Activated CD4-positive, CD25-positive, alpha-beta regulatory T cell treated with anti-CD3 and anti-CD28 coated beads, Interleukin-2, amount 50 U/mL, for 24 hours (primary cell): Measurements from ENCODE around the gene TAB2.

Experiments
- ATAC-seq, 2 donors: fragments of 150-1000 bp; cut with Tn5 transposase; one replicate each; pipeline ENCODE4 v1.10.0; 2021; ENCODE audit warnings: mild to moderate bottlenecking in 1 of 2, moderate library complexity in 1 of 2

Gene TAB2

DNA sequence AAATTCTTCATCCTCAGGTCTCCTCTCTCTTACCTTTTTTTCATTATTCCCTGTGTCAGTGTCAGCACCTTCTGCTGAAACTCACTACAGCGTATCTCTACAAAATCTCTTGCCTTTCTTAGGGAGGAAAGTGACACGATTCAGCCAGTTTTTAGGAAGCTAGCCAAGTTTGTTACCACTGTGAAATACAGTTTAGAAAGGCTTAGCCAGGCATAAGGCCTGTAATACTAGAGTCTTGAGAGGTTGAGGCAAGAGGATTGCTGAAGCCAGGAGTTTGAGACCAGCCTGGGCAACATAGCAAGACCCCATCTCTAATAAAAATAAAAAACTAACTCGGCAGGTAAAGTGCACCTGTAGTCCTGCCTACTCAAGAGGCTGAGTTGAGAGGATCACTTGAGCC is 16.7 kb downstream of the TAB2 start:
- ATAC-seq: no peak

DNA sequence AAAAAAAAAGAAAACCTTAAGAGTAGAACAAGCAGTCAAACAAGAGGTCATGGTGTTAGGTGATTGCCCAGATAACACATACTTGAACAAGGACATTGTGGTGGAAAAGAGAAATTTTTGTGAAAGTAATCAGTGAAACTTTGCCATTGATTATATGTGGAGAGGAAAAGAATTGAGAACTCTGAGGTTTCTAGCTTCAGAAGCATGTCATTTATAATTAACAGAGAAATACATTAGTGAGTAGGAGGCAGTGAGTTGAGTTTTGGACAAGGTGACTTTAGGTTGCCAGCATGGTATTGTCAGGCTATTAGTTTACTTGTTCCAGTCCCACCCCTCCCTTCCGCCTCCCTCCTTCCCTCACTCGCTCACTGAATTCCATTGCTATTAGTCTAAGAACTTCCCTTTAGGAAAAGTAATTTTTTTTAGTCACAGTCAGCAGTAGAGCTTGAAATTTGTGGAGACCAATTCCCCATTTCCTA is 17.2 kb downstream of the TAB2 start:
- ATAC-seq: no peak

DNA sequence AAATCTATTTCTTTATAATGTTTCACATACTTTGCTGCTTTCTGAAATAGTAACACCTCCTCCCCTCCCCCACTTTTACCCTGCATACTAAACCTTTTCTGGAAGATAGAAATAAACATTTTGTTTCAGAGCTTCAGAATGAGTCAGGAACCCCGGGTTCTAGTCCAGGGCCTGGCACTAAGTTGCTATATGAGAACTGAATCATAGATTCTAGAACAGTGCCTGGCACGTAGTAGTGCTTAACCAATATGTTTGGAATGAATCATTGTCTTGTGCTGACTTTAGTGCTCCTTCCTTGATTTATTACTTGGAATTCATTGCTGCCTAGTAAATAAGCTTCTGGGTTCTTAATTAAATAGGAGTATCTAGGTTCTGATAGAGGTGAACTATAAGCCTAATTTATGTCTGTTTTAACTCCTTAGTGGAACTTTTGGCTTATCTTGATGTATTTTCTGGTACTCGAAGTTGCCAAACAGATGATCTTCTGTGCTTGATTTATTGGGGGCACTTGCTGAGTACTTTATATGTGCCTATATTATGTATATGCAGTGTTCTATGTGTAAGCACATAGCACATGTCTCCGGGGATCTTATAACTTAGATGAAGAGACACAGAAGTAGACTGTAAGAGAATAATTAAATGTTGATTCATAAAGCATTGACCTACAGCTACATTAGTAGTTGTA is 18.6 kb downstream of the TAB2 start:
- peak; percentile 91 to 93 for ATAC-seq

DNA sequence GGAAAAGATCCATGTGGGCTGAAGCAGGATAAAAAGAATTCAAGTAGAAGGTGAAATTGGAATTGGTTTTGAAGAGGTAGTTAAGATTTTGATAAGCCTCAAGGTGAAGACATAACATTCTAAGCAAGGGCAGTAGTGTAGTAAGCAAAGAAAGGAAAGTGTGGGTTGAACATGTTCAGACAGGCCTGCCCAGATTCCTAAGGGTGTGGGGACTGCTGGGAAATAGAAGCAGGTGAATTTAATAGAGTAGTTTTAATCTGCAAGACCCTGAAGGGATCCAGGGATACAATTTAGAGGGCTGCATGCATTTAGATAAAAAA is 19.1 kb downstream of the TAB2 start:
- no peak for ATAC-seq

DNA sequence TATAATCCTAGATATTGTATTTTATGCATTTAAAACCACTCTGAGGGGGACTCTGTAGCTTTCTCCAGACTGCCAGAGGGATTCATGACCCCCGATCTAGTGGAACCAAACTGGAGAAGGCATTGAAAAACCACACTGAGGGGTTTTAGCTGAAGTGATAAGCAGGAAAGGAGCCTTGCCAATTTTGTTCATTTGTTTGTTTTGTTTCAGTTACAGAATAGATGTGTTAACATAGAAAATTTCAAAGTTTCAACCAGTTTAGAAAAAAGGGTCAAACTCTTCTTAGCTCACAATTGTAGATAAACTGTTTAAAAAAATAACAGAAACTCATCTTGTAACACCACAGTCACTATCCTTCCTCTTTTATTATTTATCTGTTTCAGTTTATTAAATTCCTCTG is 19.8 kb downstream of the TAB2 start:
- ATAC-seq: no peak

DNA sequence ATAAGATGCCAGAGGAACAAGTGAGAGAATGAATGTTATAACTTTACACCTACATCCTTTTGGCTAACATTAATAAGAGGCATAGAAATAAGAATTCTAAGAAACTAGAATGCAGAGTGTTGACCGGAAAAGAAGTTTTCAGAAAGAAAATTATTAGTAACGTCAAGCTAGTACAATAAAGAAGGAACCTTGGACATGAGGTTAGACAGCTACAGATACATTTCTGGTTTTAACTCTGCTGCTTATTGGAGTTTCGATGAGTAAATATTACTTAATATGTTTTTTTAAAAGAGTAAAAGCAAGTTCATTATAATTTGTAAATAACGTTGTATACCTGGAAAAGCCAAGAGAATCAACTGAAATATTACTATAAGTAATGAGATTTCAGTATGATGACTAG is 22.7 kb downstream of the TAB2 start:
- ATAC-seq: peak; percentile 40 to 48

DNA sequence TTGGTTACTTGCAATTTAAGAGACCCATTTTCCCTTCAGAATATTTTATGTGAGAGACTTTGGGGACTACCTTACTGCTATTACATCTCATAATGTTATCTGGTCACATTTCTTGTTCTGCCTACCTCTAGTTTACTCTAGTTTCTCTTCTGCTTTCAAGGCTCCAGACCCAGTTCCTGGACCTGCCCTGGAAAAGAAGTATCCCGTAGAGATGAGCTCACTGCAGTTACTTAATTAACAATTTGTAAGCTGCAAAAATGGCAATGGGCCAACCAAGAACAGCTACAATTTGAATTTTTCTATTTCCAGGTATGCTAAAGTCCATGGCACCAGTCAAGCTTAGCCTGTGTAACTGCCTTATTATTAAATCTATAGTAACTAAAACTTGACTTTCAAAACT is 25.0 kb downstream of the TAB2 start:
- ATAC-seq: no peak

DNA sequence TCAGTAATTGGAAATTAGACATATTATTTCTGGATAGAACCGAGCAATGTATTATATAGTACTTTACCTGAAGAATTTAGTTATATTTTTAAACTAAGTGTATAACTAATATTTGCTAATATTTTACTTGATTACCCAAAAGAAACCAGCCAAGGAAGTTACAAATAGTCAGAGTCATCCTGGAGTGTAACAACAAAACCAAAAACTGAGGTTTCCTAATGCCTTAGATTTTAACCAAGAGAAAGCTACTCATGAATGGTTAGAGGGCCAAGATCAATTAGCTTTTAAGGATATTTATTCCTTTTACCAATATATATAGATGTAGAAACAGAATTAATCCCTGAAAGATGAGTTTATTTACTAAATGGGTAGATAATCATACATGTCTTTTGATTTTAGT is 26.0 kb downstream of the TAB2 start:
- ATAC-seq: no peak

DNA sequence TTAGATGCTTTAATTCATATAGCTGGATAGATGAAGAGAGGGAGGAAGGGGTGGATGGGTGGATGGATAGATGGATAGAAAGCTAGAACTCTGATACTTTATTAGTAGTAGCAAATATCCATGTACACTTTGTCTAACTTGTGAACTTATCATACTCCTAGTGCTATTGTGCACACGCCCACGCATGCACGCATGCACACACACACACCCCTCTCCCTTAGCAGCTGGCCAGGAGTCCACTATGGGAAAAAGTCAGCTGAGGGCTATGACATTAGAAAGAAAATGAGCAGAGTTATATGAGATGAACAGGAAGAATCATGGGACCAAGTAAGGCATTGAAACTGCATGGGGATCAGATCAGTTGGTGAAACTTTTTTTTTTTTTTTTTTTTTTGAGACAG is 28.6 kb downstream of the TAB2 start:
- no peak for ATAC-seq

DNA sequence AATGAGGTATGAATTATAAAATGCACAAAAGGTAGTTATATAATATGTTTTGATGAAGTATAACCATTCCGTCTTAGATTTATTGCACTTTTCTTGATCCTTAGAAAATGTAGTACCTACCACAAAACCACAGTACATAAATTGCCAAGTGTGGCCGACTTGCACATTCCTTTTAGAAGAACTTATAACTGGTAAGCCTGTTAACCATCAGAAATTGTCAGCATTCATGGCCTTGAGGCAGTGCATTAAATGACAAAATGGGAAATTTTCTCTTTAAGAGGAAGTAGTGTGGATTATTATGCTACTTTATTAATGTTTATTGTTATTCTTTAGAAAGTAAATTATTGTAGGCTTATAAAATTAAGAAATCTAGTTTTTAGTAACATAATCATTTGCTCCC is 29.6 kb downstream of the TAB2 start:
- no peak for ATAC-seq

DNA sequence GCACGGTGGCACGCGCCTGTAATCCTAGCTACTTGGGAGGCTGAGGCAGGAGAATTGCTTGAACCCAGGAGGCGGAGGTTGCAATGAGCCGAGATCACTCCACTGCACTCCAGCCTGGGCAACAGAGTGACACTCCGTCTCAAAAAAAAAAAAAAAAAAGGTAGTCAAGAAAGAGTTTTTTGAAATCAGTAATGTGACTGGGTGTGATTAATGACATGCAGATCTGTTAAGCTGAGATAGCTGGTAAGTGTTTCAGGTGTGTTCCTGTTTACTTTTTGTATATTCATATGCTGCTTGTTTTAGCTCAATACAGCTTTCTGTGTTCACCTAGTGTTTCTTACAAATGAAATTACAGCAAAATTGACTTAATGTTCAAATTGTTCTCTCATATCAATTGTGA is 31.8 kb downstream of the TAB2 start:
- peak in 1 of 2 donors; percentile 28 for ATAC-seq

DNA sequence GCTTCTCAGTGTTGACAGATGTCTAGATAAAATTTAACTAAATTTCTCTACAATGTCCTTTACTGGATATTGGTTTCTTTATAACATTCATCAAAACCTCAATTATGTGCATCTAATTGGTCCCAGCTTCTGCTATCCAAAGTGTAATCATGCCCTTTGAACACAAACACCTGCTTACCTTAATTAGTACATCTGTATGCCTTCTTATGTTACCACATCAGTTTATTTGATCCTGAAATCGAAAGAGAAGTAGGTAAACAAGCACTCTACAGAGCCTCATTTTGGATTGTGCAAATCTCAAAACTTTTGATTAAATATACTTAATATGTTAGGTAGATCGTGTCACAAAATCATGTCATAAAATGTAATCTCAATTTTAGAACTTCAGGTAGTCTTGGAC is 36.5 kb downstream of the TAB2 start:
- no peak for ATAC-seq

DNA sequence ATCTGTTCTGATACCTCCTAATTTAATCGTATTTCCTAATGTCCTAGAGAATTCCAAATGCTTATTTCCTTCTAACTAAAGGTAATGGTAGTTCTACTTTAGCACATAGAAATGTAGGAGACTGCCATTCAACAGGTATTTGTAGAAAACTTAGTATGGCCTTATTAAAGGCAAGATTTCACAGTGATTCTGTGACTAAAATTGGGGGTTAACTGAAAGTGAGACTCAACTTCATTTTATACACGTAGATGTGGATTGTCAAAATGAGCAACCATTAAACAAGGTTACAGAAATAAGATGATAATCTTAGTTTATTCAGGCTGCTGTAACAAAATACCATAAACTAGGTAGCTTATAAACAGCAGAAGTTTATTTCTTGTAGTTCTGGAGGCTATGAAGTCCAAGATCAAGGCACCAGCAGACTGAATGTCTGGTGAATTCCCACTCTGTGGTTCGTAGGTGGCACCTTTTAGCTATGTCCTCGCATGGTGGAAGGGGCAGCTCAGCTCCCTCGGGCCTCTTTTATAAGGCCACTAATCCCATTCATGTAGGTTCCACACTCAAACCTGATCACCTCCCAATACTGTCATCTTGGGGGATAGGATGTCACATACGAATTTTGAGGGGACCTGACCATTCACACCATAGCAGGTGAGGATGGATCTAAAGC is 38.7 kb downstream of the TAB2 start:
- ATAC-seq: peak; percentile 59 to 61

DNA sequence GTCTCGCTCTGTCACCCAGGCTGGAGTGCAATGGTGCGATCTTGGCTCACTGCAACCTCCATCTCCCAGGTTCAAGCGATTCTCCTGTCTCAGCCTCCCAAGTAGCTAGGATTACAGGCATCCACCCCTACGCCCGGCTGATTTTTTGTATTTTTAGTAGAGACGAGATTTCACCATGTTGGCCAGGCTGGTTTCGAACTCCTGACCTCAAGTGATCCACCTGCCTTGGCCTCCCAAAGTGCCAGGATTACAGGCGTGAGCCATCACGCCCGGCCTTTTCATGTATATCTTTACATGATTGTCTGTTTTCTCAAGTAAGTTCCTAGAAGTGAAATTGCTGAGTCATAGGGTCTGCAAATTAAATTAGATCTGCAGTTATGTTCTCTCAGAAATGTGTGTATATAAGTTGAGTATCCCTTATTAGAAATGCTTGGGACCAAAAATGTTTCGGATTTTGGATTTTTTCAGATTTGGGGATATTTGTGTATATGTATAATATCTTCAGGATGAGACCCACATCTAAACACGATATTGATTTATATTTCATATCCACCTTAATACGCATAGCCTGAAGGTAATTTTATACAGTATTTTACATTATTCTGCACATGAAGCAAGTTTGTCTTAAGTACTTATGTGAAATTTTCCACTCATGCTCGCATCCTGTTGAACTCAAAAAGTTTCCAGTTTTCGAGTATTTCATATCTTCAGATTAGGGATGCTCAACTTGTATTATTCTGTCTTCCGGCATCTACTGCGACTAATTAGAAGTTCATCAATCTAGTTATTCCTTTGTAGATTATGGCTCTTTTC is 40.4 kb downstream of the TAB2 start:
- ATAC-seq: peak; percentile 32 to 50

DNA sequence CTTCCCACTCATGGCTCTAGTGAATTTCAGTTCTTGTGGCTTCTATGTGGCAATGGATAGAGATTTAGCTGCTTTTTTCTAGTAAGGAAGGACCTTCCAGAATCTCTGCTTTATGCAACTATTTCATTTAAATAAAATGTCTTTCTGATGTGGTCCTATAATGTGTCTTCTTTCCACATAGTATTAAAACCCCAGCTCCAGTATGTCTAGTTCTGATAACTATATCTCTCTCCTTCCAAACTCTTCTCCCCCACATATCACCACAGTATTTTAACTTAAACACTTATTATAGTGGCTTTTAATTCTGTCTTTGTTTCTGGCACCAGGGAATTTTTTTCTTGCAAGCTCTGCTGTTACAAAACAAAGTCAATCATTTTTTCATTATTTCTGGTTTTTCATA is 41.9 kb downstream of the TAB2 start:
- ATAC-seq: no peak

DNA sequence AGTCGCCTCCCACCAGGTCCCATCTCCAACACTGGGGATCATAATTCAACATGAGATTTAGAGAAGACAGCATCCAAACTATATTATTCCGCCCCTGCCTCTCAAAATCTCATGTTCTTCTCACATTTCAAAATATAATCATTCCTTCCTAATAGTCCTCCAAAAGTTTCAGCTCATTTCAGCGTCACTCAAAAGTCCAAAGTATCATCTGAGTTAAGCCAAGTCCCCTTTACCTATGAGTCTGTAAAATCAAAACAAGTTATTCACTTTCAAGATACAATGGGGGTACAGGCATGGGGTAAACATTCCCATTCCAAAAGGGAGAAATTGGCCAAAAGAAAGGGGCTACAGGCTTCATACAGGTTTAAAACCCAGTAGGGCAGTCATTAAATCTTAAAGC is 43.0 kb downstream of the TAB2 start:
- no peak for ATAC-seq

DNA sequence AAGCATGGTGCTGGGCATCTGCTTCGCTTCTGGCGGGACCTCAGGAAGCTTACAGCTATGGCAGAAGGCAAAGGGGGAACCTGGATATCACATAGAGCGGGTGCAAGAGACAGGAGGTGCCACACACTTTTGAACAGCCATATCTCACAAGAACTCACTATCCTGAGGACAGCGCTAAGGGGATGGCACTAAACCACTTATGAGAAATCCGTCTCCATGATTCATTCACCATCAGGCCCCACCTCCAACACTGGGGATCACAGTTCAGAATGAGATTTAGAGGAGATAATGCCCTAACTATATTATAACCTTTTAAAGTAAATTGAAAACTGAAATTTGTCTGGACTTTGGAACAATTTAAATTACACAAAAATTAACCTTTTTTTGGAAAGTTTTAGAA is 44.8 kb downstream of the TAB2 start:
- ATAC-seq: peak; percentile 43 to 46

DNA sequence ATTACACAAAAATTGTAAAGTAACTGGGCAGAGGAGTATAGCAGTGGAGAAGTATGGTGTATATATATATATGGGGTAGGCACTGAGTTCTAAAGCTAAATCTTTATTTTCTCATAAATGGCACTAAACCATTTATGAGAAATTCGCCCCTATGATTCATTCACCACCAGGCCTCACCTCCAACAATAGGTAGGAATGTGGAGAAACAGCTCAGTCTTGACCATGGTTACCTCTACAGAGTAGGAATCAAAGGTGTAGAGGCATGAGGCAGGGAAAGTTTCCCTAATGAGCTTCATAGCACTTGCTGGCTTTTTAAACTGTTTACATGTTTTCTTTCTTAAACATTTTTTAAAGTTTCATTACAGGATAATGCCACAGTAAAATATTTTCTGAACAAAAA is 45.6 kb downstream of the TAB2 start:
- ATAC-seq: peak; percentile 21 to 32

DNA sequence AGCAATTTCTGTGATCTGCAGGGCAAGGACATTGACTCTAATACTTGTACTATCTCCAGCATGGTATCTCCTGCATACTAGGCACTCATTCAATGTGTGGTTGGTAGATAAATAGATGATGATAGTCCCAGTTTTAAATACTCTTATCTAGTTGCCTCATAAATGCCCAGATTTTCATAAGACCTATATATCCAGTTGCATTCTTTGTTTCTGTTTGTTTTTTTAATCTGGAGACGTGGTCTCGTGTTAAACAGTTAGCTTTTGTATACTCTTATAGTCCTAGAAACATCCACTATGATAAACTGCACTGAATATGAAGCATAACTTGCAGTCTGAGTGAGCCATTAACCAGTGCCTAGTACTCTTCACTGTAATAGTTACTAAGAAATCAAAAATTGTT is 47.0 kb downstream of the TAB2 start:
- no peak for ATAC-seq

DNA sequence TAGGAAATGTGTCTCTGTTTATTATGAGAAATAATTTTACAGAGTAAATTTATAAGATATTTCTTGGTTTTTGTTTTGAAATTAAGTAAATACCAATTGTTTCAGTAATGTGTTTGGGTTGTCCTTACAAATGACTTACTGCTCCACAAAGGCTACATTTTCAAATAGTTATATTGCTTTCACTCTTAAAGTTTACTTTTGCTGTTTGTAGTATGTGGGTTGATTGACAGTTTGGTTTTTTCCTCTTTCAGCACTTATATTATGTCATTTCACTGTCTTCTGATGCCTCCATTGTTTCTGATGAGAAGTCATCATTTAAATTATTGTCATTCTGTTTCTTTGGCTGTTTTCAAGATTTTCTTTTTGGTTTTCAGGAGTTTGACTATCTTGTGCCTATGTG is 47.7 kb downstream of the TAB2 start:
- ATAC-seq: peak in 1 of 2 donors; percentile 28

DNA sequence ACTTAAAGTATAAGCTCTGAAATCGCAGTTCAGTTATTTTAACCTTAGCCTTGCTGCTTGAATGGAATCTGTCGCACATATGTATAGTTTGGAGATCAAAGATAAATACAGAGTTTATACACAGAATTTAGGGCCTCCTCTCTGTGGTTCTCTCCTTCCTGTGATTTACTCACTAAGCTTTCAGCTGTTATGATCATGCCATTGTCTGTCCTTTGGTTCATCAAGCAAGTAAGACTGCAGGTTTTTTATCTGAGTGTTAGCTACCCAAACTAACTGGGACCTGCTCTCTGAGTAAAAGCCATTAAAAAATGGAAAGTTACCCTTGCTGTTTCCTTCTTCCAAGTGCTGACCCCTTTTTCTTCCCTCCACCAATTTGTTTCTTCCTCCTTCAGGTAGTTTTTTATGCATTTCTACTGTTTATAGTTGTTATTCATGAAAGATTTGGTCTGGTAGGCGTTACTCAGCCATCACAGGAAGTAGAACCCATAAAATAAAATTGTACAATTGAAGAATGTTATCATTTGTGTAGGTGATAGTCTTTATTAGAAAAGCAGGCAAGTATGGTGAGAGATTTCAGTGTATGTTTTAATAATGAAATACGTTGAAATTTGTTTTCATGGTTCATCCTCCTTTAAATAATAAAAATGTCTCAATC is 48.9 kb downstream of the TAB2 start:
- ATAC-seq: peak; percentile 44 to 60

DNA sequence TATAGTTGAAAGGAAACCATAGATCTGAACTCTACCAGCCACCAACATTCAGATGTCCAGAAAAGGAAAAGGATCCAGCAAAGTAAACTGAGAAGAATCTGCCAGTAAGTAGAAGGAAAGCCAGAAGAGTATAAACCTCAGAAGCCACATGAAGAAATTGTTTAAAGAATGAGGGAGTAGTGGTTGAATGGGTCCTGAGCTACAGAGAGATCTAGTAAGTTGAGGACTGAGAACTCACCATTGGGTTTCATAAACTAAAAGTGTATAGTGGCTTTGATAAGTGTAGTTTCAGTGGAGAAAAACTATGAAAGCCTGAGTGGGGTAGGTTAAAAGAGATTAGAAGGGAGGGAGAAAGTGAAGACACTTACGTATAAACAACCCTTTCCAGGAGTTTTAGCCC is 50.6 kb downstream of the TAB2 start:
- peak in 1 of 2 donors; percentile 57 for ATAC-seq

DNA sequence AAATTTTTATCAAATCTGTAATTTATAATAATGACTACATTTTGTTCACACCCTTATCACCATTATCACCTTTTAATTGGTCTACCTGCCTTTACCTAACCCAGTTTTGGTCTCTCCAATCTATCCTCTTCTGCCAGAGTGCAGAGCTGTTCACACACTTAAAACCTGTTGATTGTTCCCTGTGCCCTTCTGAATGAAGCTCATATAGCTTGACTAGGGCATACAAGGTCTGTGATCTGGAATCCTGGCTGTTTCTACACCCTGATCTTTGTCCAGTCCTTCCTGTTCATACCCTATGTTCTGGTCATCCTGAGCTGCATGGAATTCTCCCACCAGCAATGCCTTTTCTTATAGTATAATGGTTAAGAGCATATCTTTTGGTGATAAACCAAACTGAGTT is 53.6 kb downstream of the TAB2 start:
- ATAC-seq: peak in 1 of 2 donors; percentile 6
